ENCODE measurements around the gene PNMA6F.

The PNMA6F gene
- 0 reads per million in 4 donors for total RNA-seq

DNA sequence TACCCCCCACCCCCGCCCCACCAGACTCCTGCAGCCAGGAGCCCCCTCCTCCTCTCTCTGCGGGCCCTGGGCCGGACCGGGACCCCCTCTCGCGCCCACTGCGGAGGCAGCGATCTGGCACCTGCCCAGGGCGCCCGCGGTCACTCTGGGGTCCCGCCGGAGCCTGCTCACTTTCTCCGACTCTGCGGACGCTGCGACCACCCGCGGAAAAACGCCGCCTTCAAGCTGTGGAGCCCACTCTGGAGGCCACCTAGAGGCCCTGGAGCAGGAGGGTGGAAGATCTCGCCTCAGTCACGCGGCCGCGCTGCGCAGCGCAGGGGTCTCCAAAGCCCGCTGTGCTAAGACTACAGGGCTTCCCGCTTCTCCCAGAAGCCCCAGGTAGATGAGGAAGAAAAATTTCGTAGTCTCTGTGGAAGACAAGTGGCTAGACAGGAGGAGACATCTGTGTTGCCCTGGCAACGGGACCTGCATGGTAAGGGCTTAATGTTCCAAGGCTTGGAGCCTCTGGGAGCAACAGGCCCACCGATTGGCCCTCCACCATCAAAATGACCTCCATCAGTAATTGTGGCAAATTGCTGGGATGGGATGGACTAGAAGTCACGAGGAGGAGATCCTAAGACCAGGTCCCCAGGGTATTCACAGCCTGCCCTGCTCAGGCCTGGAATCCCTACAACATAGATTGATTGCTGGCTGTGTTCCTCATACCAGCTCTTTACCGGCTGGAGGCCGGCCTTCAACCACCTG lies at the start of gene PNMA6F:
PNMA6F (minus strand) TSS at position 387 of the 744 bp plus-strand sequence. CDS start 1,093 bp downstream, outside the sequence.
- DNase-seq, result no peak

DNA sequence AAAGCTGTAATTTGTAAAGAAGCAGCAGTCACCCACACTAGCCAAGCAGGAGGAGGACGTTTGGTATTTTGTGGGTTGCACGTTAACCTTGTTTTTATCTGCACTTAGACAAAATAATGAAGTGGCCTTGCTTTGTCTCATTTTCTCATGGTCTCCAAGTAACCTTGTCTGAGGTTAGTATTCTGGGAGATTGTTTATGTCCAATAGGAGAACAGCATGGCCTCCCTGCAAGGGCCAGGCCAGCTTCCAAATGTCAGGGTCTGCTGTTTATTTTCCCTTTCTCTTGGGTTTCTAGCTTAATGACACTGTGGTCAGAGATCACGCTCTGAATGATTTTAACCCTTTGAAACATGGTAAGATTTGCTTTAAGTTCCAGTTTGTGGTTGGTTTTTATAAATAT lies 49.7 kb upstream of the PNMA6F start:
- no peak for DNase-seq

DNA sequence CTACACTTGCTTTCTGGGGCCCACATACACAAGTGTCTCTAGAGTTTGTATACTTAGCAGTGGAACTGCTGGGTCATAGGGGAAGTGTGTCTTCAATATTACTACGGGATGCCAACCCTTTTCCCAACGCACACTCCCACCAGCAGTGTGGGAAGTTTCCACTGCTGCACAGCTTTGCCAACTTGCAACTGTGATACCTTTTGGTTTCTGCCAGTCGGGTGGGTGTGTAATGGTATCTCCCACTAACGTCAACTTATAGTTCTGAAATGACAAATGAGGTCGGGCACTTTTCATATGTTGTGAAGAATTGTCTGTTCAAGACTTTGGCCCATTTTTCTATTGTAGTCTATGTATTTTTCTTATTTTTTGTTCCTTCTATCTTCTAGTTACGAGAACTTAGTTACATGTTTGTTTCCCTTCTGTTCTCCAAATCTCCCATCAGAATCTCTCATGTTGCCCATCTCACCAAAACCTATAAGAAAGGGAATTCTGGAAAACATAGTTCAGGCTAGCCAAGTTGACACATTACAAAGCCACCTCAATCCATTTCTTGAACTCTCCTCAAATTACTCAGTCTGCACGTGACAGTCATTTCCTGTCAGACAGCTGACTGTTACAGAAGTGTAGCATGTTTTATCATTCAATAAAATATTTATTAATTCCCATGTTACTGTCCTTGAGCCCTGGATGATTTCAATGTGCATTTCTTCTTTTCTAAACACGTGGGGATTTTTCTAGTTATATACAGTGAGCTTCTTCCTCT lies 48.9 kb upstream of the PNMA6F start:
- DNase-seq, result no peak

DNA sequence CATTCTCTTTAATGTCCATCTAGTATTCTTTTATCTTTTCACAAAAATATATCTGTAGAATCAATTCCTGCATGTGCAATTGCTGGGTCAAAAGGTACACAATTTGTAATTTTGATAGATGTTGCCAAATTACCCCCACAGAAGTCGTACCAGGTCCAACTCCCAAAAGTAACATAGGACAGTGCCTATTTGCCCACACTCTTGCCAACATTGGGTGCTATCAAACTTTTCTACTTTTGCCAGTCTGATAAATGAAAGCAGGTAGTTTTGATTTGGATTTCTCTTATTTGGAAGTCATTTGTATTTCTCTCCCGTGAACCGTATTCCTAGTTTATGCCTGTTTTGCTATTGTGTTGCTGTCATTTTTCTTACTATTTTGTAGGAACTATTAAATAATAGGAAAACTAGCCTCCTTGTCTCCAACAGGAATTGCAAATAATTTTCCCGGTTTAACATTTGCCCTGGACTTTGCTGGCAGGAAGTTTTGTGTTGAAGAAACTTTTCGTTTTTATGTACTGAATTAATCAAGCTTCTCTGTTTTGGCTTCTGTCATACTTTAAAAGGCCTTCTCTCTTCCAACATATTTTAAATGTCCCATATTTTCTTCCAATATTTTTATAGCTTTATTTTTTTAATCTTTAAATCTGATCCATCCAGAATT lies 45.4 kb upstream of the PNMA6F start:
- DNase-seq, result no peak

DNA sequence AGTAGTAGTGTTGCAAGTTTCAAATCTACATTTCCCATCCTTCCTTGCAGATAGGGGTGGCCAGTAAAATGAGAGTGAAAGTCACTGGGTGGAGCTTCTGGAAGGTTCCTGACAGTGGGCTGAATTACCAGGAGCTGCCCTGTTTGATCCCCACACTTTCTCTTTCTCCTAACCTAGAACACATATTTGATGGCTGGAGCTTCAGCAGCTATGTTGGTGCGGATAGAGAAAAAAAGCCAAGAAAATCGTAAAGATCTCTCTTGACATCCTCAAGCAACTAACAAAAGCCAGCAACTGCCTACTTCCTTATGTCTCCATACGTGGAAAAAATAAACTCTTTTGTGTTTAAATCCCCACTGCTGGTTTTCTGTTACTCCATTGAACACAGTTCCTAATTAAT lies 44.6 kb upstream of the PNMA6F start:
- no peak for DNase-seq

DNA sequence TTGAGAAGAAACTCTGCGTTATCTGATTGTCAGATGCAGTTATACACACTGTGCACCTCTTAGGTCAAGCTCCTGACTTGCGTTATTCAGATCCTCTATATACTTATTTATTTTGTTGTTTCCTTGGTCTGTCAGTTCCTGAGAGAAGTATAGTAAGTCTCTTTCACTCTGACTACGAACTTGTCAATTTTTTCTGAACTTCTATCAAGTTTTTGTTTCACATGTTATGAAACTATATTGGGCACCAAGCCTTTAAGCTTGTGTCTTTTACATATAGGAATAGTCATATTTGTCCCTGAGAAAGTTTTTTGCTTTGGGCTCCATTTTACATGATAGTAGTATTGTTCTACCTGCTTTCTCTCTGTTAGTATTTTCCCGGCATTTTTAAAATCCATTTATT lies 44.1 kb upstream of the PNMA6F start:
- DNase-seq, result peak in 1 of 5 donors; percentile 18

DNA sequence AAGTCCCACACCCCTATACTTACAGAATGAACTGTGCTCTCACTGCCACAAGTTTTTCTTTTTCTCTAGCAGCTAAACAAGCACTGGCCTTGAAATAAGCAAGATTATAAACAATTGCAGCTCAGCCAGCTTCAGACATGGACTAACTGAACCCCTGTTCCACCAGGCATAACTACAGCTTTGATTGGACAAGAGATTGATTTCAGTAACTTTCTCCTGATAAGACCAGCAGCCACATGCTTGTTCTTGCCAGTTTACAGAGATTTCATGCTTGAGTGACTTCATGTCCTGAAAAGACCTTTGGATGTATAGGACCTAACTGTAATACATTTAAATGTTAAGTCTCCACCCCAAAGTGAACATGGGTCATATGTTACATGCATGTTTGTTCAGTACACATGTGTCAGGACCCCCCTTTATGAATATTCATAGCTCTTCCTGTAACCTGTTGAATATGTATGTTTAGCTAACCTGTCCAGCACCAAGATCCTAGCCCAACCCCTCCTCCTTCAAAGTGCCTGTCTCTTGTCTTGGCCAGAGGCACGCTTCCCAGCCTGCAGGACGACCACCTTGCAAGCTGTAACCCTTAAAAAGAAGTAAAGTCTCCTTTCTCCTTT lies 40.3 kb upstream of the PNMA6F start:
- no peak for DNase-seq

GRCh38 chrX:153357877-153358276 lies 36.3 kb upstream of the PNMA6F start:
- no peak for DNase-seq

DNA sequence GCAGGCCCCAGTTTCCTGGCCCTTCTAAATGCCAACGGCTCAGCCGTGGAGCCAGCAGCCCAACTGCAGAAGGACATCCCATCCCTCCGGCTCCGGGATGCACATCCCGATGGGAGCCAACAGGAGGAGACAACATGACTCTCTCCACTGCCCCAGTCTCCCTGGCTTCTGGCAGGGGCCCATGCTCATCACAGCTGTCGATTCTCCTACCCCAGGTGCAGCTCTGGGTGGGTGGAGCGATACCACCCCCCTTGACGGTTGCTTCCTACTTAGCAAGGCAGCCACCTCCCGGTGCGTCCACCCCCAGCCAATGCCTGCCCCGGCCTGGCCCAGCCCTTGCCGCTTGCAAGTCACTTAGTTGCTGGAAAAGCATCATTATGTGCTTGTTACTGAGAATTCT lies 31.8 kb upstream of the PNMA6F start:
- no peak for DNase-seq

GRCh38 chrX:153352858-153353257 lies 31.3 kb upstream of the PNMA6F start:
- no peak for DNase-seq

- DNase-seq, result no peak
Observed at GRCh38 chrX:153351981-153352380, 30.4 kb upstream of the PNMA6F start.

DNA sequence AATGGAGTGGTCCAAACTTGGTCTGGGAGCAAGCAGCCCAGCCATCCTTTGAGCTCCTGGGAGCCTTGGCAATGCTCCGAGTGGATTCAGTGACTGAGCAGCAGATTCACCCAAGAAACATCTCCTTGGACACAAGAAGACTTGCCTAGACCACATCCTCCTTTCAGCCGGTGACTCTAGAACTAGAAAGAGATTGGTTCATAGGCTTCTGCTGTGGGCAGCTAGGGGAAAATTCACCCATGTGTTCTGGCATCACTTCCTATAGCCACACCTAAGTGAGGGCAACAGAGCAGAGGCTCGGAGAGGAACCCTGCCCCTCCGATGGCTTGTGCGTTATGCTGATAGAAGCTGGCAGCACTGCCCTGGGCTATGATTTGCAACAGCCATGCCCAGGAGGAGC lies 28.4 kb upstream of the PNMA6F start:
- no peak for DNase-seq

DNA sequence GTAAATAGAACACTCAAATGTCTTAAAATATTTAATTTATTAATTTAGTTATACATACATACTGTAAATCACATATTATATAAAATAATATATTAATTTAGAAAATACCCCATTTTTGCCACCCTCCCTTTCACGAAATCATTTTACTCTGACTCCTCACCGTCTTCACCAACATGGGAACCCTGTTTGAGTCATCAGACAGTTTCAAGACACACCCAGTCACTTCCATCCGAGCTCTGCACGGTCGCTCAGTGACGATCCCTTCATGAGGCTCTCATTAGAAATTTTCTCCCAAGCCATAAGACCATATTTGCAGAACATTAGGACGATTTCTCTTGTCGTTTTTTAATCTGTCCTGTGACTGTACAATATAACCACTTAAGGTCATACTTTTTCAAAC lies 26.9 kb upstream of the PNMA6F start:
- DNase-seq, result no peak

DNA sequence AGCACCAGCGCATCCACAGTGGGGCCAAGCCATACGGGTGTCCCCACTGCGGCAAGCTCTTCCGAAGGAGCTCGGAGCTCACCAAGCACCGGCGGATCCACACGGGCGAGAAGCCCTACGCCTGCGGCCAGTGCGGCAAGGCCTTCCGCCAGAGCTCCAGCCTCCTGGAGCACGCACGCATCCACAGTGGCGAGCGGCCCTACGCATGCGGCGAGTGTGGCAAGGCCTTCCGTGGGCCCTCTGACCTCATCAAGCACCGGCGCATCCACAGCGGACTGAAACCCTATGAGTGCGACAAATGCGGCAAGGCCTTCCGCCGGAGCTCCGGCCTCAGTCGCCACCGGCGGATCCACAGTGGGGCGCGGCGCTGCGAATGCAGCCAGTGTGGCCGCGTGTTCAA lies 26.0 kb upstream of the PNMA6F start:
- DNase-seq, result no peak

GRCh38 chrX:153343674-153344073 lies 22.1 kb upstream of the PNMA6F start:
- no peak for DNase-seq

DNA sequence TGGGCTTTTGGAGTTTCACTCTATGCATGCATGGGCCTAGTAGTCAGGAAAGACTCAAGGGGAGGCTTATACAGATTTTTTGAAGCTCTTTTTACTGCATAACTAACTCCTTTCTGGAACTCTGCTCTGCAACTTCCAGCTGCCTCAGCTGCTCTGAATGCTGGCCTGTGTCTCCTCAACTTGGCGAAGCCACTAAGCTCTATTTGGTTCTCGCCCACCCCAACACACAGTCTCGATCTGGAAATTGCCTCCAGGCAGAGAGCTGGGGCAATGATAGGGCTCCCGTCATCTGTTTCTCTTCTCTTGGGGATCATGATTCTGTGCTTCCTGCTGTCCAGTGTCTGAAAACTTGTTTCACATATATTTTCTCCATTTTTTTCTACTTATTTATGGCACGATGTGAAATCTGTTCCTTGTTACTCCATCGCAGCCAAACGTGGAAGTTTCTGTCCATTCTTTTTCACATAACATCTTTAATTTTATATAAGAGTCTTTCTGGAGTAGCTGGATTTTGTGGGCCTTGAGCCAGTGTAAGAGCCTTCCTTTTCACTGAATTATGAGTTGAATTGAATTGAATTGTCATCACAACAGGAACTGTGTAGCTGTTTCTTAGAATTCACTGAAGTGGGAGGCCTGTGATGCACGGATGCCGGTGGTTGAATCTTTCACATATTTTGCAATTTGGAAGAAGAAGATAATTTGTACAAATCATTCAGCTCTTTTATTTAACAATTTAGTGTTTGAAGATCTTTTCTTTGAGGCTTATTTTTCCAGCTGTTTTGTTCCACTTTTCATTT lies 21.4 kb upstream of the PNMA6F start:
- peak in 1 of 5 donors; percentile 51 for DNase-seq

DNA sequence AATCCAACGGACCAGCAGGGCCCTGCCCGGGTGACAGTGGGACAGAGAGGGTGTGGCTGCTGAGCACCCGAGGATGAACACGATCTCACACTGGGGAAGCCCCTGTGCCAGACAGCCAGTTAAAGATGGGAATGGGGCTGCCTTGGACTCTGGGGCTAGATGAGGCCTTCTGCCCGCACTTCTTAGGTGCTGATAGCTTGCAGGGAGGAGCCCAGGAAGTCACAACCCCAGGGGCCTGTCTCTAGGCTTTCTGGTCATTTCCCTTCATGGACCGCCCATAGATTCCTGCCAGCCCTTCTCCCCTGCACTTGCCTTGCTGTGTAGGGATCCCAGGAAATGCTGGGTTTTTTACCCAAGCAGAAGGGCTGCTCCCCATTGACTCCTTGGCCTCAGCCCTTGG lies 18.5 kb upstream of the PNMA6F start:
- DNase-seq, result no peak

GRCh38 chrX:153339662-153340061 lies 18.1 kb upstream of the PNMA6F start:
- DNase-seq, result no peak

GRCh38 chrX:153338836-153339235 lies 17.3 kb upstream of the PNMA6F start:
- DNase-seq, result peak in 1 of 5 donors; percentile 17

GRCh38 chrX:153336988-153337387 lies 15.4 kb upstream of the PNMA6F start:
- no peak for DNase-seq

GRCh38 chrX:153336121-153336894 lies 14.7 kb upstream of the PNMA6F start:
- DNase-seq, result no peak
